HCT116 (cell line): ENCODE data around the gene COL5A1. TPM values are rescaled to one million over a fixed set of nuclear protein-coding genes. Genes with fewer than 3 reads are reported as not detected.

Experiments
- ATAC-seq: fragments of 200-7000 bp; cut with Tn5 transposase; 2 replicates; pipeline ENCODE4 v1.9.1; 2020; ENCODE audit warnings: mild to moderate bottlenecking, moderate library complexity
- BruUV-seq: library from RNA; stranded (reverse); fragments of 400-500 nt; replicated peaks from 2 replicates; lab custom pipeline; 2021; lab: Mats Ljungman, UMichigan
- CTCF ChIA-PET: fragments of 300-600 bp; sonication (Branson Sonifier 250); formaldehyde crosslinking; loops from one replicate; lab custom pipeline; 2021; ENCODE audit warnings: antibody characterized with exemption; lab: Charles Lee
- POLR2A ChIA-PET: fragments of 300-600, 350-600 bp; sonication (Branson Sonifier 250); formaldehyde crosslinking; loops from one replicate; lab custom pipeline; 2021; ENCODE audit warnings: antibody characterized with exemption; lab: Charles Lee
- RAD21 ChIA-PET, 2 experiments: fragments of 300-600 bp; sonication (Branson Sonifier 250); formaldehyde crosslinking; loops; one replicate each; lab custom pipeline; 2023; ENCODE audit warnings: low total read pairs in 2 of 2; ENCODE audit not compliant: uncharacterized antibody in 2 of 2, unreplicated experiment in 2 of 2, low non-redundant PET in 1 of 2; lab: Charles Lee
- DNase-seq: peaks from one replicate; pipeline ENCODE4 v3.0.0-alpha.2; 2010; ENCODE audit warnings: low read depth, low spot score
- H2AFZ ChIP-seq: fragments of 200-600 bp; shearing (Covaris generic), sonication (generic); 2 replicates; pipeline ENCODE4 v1.6.1; 2017; ENCODE audit warnings: low read depth, mixed run types, mixed read lengths, antibody characterized with exemption, low read length; ENCODE audit not compliant: poor library complexity, severe bottlenecking
- H3K27ac ChIP-seq: 2 replicates; pipeline ENCODE4 v1.5.1; 2012; ENCODE audit warnings: low read depth, low read length
- H3K27me3 ChIP-seq: fragments of 200-600 bp; sonication (generic); 2 replicates; pipeline ENCODE4 v1.6.1; 2016; ENCODE audit warnings: mixed run types, low read length, mixed read lengths; ENCODE audit not compliant: insufficient read depth
- H3K36me3 ChIP-seq, 2 experiments: fragments of 200-500 bp in 1 of 2; fragments of 200-600 bp in 1 of 2; sonication (Bioruptor generic) in 1 of 2; sonication (generic) in 1 of 2; 2 replicates each; pipeline versions ENCODE4 v1.5.1 to v1.6.1; 2014 to 2016; ENCODE audit warnings: low read length in 2 of 2, inconsistent platforms in 1 of 2, mixed read lengths in 1 of 2, mixed run types in 1 of 2; ENCODE audit not compliant: insufficient read depth in 2 of 2, control insufficient read depth in 1 of 2
- H3K4me1 ChIP-seq, 2 experiments: fragments of 200-600 bp in 1 of 2; sonication (generic) in 1 of 2; 2 replicates each; pipeline versions ENCODE4 v1.5.1 to v1.6.1; 2012 to 2017; ENCODE audit warnings: low read length in 2 of 2, inconsistent platforms in 1 of 2, mild to moderate bottlenecking in 1 of 2, mixed read lengths in 1 of 2, mixed run types in 1 of 2, moderate library complexity in 1 of 2; ENCODE audit not compliant: insufficient read depth in 2 of 2, control insufficient read depth in 1 of 2
- H3K4me2 ChIP-seq: fragments of 200-600 bp; sonication (generic); 2 replicates; pipeline ENCODE4 v1.6.1; 2017; ENCODE audit warnings: mixed run types, low read length, mixed read lengths
- H3K4me3 ChIP-seq, 2 experiments: fragments of 200-600 bp in 1 of 2; sonication (generic) in 1 of 2; replicated peaks in 1 of 2; 2 replicates each; pipeline ENCODE4 v1.5.1; 2011 to 2016; ENCODE audit warnings: low read length in 2 of 2, control low read depth in 1 of 2, low read depth in 1 of 2, mild to moderate bottlenecking in 1 of 2, mixed read lengths in 1 of 2, mixed run types in 1 of 2
- H3K79me2 ChIP-seq: fragments of 200-600 bp; sonication (generic); 2 replicates; pipeline ENCODE4 v1.6.1; 2017; ENCODE audit warnings: mild to moderate bottlenecking, mixed run types, low read length, moderate library complexity, mixed read lengths; ENCODE audit not compliant: insufficient read depth
- H3K9ac ChIP-seq: fragments of 200-600 bp; sonication (generic); 2 replicates; pipeline ENCODE4 v1.6.1; 2016; ENCODE audit warnings: low read length, mixed read lengths
- H3K9me2 ChIP-seq: fragments of 200-600 bp; sonication (generic), shearing (Covaris generic); 2 replicates; pipeline ENCODE4 v1.6.1; 2017; ENCODE audit warnings: mixed run types, mild to moderate bottlenecking, moderate library complexity; ENCODE audit not compliant: insufficient read depth
- H3K9me3 ChIP-seq, 2 experiments: fragments of 200-500 bp in 1 of 2; fragments of 200-600 bp in 1 of 2; sonication (Bioruptor generic) in 1 of 2; sonication (generic) in 1 of 2; 2 replicates each; pipeline ENCODE4 v1.6.1; 2014 to 2017; ENCODE audit warnings: low read length in 2 of 2, mixed read lengths in 2 of 2, inconsistent platforms in 1 of 2, low read depth in 1 of 2, mild to moderate bottlenecking in 1 of 2, mixed run types in 1 of 2, moderate library complexity in 1 of 2; ENCODE audit not compliant: control insufficient read depth in 1 of 2, insufficient read depth in 1 of 2
- H4K20me1 ChIP-seq: fragments of 200-600 bp; sonication (generic), shearing (Covaris generic); 2 replicates; pipeline ENCODE4 v1.6.1; 2017; ENCODE audit warnings: mixed run types, mild to moderate bottlenecking, moderate library complexity; ENCODE audit not compliant: insufficient read depth
- CBX3 ChIP-seq: IDR thresholded peaks from 2 replicates; pipeline ENCODE4 v1.6.1; 2012; ENCODE audit warnings: low read depth
- CEBPB ChIP-seq: IDR thresholded peaks from 2 replicates; pipeline ENCODE4 v1.6.1; 2012; ENCODE audit warnings: low read depth
- CTCF ChIP-seq, 3 experiments: fragments of 200-600 bp in 1 of 3; sonication (generic) in 1 of 3; IDR thresholded peaks in 2 of 3; conservative IDR thresholded peaks in 1 of 3; 2 replicates each; pipeline ENCODE4 v1.5.1; 2012 to 2017; ENCODE audit warnings: low read depth in 2 of 3, low read length in 2 of 3, antibody characterized with exemption in 1 of 3, borderline replicate concordance in 1 of 3, control low read depth in 1 of 3, mild to moderate bottlenecking in 1 of 3, mixed read lengths in 1 of 3, mixed run types in 1 of 3, moderate library complexity in 1 of 3; ENCODE audit not compliant: insufficient read depth in 1 of 3
- EGR1 ChIP-seq: IDR thresholded peaks from 2 replicates; pipeline ENCODE4 v1.6.1; 2012; ENCODE audit warnings: low read depth
- ELF1 ChIP-seq: IDR thresholded peaks from 2 replicates; pipeline ENCODE4 v1.6.1; 2012; ENCODE audit warnings: low read depth, borderline replicate concordance
- EZH2 ChIP-seq: fragments of 200-600 bp; sonication (generic); IDR thresholded peaks from 2 replicates; pipeline ENCODE4 v1.6.1; 2017; ENCODE audit warnings: antibody characterized with exemption, mixed run types
- EZH2phosphoT487 ChIP-seq: fragments of 200-600 bp; IDR thresholded peaks from 2 replicates; pipeline ENCODE4 v1.6.1; 2018; ENCODE audit warnings: antibody characterized with exemption, borderline replicate concordance
- FOSL1 ChIP-seq: IDR thresholded peaks from 2 replicates; pipeline ENCODE4 v1.6.1; 2012; ENCODE audit warnings: low read depth
- JUND ChIP-seq: IDR thresholded peaks from 2 replicates; pipeline ENCODE4 v1.6.1; 2012
- POLR2AphosphoS5 ChIP-seq: IDR thresholded peaks from 2 replicates; pipeline ENCODE4 v1.6.1; 2011; ENCODE audit warnings: mild to moderate bottlenecking, low read depth, low read length, moderate library complexity
- RAD21 ChIP-seq: IDR thresholded peaks from 2 replicates; pipeline ENCODE4 v1.6.1; 2012; ENCODE audit warnings: low read depth, mild to moderate bottlenecking
- SP1 ChIP-seq: IDR thresholded peaks from 2 replicates; pipeline ENCODE4 v1.6.1; 2012; ENCODE audit warnings: low read depth
- SRF ChIP-seq: IDR thresholded peaks from 2 replicates; pipeline ENCODE4 v1.6.1; 2012; ENCODE audit warnings: low read depth
- TCF7L2 ChIP-seq: IDR thresholded peaks from 2 replicates; pipeline ENCODE4 v1.7.0; 2011; ENCODE audit warnings: borderline replicate concordance, inconsistent platforms; ENCODE audit not compliant: insufficient read depth, insufficient read length; ENCODE audit errors: extremely low read depth
- YY1 ChIP-seq: IDR thresholded peaks from 2 replicates; pipeline ENCODE4 v1.6.1; 2011; ENCODE audit warnings: low read length, low read depth, moderate library complexity, mild to moderate bottlenecking; ENCODE audit not compliant: insufficient replicate concordance; ENCODE audit errors: extremely low read depth
- ZFX ChIP-seq: fragments of 450-650 bp; IDR thresholded peaks from 2 replicates; pipeline ENCODE4 v1.6.1; 2017
- ZNF274 ChIP-seq: fragments of 200-500 bp; sonication (Bioruptor generic); IDR thresholded peaks from 2 replicates; pipeline ENCODE4 v1.6.1; 2014; ENCODE audit warnings: mild to moderate bottlenecking, low read depth, low read length, inconsistent platforms
- intact Hi-C: fragments of 100-400 bp; cut with micrococcal nuclease; formaldehyde crosslinking; loops from 2 replicates; pipeline ENCODE4 v1.10.0; 2022
- total RNA-seq: library from RNA; stranded (reverse); gene quantifications from one replicate; pipeline ENCODE4 v1.2.1, GENCODE V29; 2021; ENCODE audit not compliant: unreplicated experiment
- TF ChIP-seq, protein P1 (sequence below): IDR thresholded peaks from 2 replicates; pipeline ENCODE4 v1.6.1; 2012

The COL5A1 gene
- total RNA-seq, 1 experiment from 2014 or later, result 0.30 TPM

DNA sequence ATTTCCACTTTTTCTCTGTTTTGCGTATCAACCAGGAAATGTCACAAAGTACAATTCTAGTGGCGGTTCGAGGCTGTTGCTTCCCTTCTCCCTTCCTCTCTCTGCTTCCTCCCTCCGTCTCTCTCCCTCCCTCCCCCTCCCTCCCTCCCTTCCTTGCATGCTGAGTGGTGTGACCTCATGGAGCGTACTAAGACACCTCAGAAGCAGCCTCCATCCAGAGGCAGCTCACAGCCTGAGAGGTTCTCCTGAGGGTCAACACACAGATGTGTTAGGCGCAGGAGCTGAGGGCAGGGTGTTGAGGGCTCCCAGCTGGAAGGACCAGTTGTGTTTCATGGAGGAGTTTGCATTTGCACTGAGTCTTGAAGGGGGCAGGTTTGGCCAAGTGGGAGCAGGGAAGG is 57.7 kb downstream of the COL5A1 start:
- ChIA-PET POLR2A (no interaction called here), RAD21 (no interaction called here), CTCF (interaction anchor here (1.2 to 1.4 kb wide), 2 partner anchors 10 to 40 kb away, joined by 3 to 5 read pairs; no protein-coding TSS in a partner anchor)
- DNase-seq (no peak), ATAC-seq (no peak)
- Histone ChIP-seq H3K4me2 (no peak overlapping the region), H3K9me2 (no peaks in the 10 kb centered on the region), H3K27me3 (no peaks in the 10 kb centered on the region), H3K4me3 (no peak overlapping the region), H3K79me2 (no peaks in the 10 kb centered on the region), H4K20me1 (no peaks in the 10 kb centered on the region), H3K36me3 (no peaks in the 10 kb centered on the region), H3K9ac (no peak overlapping the region), H3K27ac (no peak overlapping the region), H2AFZ (no peak overlapping the region), H3K4me1 (peaks cover 0 to 2% of the 10 kb centered on the region in 2 experiments; a peak in 1 of 4 replicates), H3K9me3 (no peaks in the 10 kb centered on the region)
- TF ChIP-seq SRF, result no peak
- TF ChIP-seq ZFX, result no peak
- no peak for TF ChIP-seq ELF1
- TF ChIP-seq CBX3, result no peak
- no peak for TF ChIP-seq EGR1
- no peak for TF ChIP-seq JUND
- no peak for TF ChIP-seq TCF7L2
- TF ChIP-seq POLR2AphosphoS5, result no peak
- no peak for TF ChIP-seq YY1
- TF ChIP-seq ZNF274, result no peak
- TF ChIP-seq, protein P1, sequence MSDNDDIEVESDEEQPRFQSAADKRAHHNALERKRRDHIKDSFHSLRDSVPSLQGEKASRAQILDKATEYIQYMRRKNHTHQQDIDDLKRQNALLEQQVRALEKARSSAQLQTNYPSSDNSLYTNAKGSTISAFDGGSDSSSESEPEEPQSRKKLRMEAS, result no peak
- no peak for TF ChIP-seq RAD21
- TF ChIP-seq CTCF (IDR thresholded peaks at IDR 0.05 in 2 of 3, conservative IDR thresholded peaks at IDR 0.05 in 1 of 3; ENCODE audit: borderline replicate concordance in 1 of 3, insufficient read depth in 1 of 3, low read depth in 2 of 3, low read length in 2 of 3), result no peak
- TF ChIP-seq EZH2phosphoT487, result no peak
- no peak for TF ChIP-seq CEBPB
- no peak for TF ChIP-seq SP1
- TF ChIP-seq EZH2, result no peak
- no peak for TF ChIP-seq FOSL1
- intact Hi-C loops, result loop anchor here (5.0 to 10.0 kb wide), 2 partner anchors 252 to 285 kb away; no protein-coding TSS in a partner anchor
- BruUV-seq, result no TSS peak
